ENCODE data around the gene ZNF622.

GRCh38 chr5:16467363-16468219, 2.0 kb upstream of the ZNF622 start:
- TF ChIP-seq ZNF274 (IDR thresholded peaks at IDR 0.05; ENCODE audit: low read depth, low read length), result no peak
- no peak for TF ChIP-seq SUZ12 (IDR thresholded peaks at IDR 0.05; ENCODE audit: extremely low read depth, insufficient read depth, insufficient read length)

Measured in NT2/D1 (cell line).